NT2/D1 (cell line): Measurements from ENCODE around the gene MAJIN.

Experiments used
- SUZ12 ChIP-seq: IDR thresholded peaks from 2 replicates; pipeline ENCODE4 v1.6.1; 2011; ENCODE audit not compliant: insufficient read length, insufficient read depth; ENCODE audit errors: extremely low read depth
- YY1 ChIP-seq: IDR thresholded peaks from 2 replicates; pipeline ENCODE4 v1.6.1; 2011; ENCODE audit not compliant: insufficient read length, insufficient read depth
- ZNF274 ChIP-seq: IDR thresholded peaks from 2 replicates; pipeline ENCODE4 v1.6.1; 2011; ENCODE audit warnings: mild to moderate bottlenecking, low read depth, low read length

GRCh38 chr11:64891215-64891848, 80.6 kb downstream of the MAJIN start:
- no peak for TF ChIP-seq YY1
- no peak for TF ChIP-seq ZNF274
- no peak for TF ChIP-seq SUZ12
